ENCODE measurements around the gene PRPF40B.
"Not testable (repeated sequence)": the region's sequence is repeated elsewhere in the genome, so short reads cannot be mapped to it uniquely, and the experiment has no call there.

DNA sequence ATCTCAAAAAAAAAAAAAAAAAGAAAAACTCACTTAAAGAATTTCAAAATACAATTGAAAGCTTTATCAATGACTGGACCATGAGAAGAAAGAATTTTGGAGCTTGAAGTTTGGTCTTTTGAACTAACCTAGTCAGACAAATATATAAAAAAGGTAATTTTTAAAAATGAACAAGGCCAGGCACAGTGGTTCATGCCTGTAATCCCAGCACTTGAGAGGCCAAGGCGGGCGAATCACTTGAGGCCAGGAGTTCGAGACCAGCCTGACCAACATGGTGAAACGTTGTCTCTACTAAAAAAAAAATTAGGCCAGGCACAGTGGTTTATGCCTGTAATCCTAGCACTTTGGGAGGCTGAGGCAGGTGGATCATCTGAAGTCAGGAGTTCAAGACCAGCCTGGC lies 12.6 kb upstream of the PRPF40B start:
- TF ChIP-seq, protein P1, sequence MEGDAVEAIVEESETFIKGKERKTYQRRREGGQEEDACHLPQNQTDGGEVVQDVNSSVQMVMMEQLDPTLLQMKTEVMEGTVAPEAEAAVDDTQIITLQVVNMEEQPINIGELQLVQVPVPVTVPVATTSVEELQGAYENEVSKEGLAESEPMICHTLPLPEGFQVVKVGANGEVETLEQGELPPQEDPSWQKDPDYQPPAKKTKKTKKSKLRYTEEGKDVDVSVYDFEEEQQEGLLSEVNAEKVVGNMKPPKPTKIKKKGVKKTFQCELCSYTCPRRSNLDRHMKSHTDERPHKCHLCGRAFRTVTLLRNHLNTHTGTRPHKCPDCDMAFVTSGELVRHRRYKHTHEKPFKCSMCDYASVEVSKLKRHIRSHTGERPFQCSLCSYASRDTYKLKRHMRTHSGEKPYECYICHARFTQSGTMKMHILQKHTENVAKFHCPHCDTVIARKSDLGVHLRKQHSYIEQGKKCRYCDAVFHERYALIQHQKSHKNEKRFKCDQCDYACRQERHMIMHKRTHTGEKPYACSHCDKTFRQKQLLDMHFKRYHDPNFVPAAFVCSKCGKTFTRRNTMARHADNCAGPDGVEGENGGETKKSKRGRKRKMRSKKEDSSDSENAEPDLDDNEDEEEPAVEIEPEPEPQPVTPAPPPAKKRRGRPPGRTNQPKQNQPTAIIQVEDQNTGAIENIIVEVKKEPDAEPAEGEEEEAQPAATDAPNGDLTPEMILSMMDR (IDR thresholded peaks at IDR 0.05; ENCODE audit: low read length) = not testable (repeated sequence)
- not testable (repeated sequence) for TF ChIP-seq EZH2 (IDR thresholded peaks at IDR 0.05; ENCODE audit: borderline replicate concordance, low read length)
